Measurements from ENCODE around the gene XRCC2.
"Not testable (repeated sequence)": the region's sequence is repeated elsewhere in the genome, so short reads cannot be mapped to it uniquely, and the experiment has no call there.

Gene XRCC2

DNA sequence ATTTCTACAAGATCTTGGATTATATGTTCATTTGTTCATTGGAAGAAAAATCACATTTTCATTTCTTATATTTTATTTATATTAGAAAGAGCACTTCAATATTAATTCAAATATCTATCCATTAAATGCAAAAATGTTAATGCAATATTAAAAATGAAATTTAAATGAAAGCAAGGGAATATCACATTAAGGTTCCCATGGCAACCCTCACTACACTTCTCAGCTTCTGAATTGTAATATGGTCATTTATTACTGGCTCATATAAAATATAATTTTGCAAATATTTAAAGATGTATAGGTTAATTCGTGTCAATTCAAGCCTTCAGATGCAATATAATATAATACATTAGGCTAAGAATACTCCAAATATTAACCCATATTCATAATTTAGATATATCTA is 38.8 kb downstream of the XRCC2 start:
- Histone ChIP-seq H3K4me1 (ENCODE audit: control insufficient read depth, insufficient read depth, low read length) (no peaks in the 10 kb centered on the region), H3K4me3 (ENCODE audit: low read length) (no peak overlapping the region)
- DNase-seq (ENCODE audit: low read depth) = no peak

DNA sequence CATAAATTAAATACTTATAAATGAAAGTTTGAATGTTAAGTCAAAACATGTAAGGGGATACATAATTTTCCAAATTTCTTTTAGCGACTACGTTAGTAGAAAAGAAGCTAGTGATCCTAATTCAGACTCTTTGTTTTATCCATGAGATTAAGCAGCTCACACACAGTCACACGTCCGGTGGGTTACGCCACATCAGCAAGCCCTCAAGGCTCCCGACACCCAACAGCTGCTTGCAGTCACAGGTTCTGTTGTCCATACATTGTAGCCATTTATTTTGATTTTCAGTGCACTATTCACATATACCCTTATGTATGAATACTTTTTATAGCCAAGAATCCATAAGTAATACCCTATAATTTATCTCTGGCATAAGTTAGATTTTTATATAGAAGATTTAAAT is 39.5 kb downstream of the XRCC2 start:
- Histone ChIP-seq H3K4me1 (ENCODE audit: control insufficient read depth, insufficient read depth, low read length) (no peaks in the 10 kb centered on the region), H3K36me3 (ENCODE audit: control insufficient read depth, insufficient read depth, low read length, severe bottlenecking) (no peaks in the 10 kb centered on the region), H3K27me3 (replicated peaks; ENCODE audit: control insufficient read depth, insufficient read depth, low read length) (no peaks in the 10 kb centered on the region), H3K9me3 (ENCODE audit: control insufficient read depth, low read length) (no peaks in the 10 kb centered on the region), H3K9ac (ENCODE audit: low read length) (no peak overlapping the region), H3K4me3 (ENCODE audit: low read length) (no peak overlapping the region)
- no peak for DNase-seq (ENCODE audit: low read depth)

More for the DNA sequence above, 38.8 kb downstream of the XRCC2 start:
- Histone ChIP-seq H3K36me3 (ENCODE audit: control insufficient read depth, insufficient read depth, low read length, severe bottlenecking) (no peaks in the 10 kb centered on the region), H3K9me3 (ENCODE audit: control insufficient read depth, low read length) (no peaks in the 10 kb centered on the region), H3K9ac (ENCODE audit: low read length) (no peak overlapping the region), H3K27me3 (replicated peaks; ENCODE audit: control insufficient read depth, insufficient read depth, low read length) (no peaks in the 10 kb centered on the region)

DNA sequence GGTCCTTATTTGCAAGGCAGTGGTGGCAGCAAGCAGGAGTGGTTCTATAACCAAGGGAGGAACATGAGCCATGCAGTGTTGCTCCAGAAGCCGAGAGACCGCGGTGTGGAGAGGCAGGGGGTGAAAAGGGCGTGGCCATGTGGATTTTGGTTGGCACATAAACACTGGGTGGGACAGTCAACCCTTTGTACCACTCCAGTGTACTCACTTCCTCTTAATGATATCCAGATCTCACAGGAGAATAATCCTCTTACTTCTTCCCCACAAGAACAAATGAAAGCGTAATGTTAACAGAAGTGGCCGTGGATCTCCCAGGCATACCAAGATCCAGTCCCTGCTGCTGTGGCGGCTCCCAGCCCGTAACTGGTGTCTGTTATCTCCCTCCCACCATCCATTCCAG is 42.4 kb downstream of the XRCC2 start:
- no peaks in the 10 kb centered on the region for H3K36me3 ChIP-seq (ENCODE audit: control insufficient read depth, insufficient read depth, low read length, severe bottlenecking)
- H3K27me3 ChIP-seq (replicated peaks; ENCODE audit: control insufficient read depth, insufficient read depth, low read length) = no peaks in the 10 kb centered on the region
- no peak for DNase-seq (ENCODE audit: low read depth)
- no peaks in the 10 kb centered on the region for H3K9me3 ChIP-seq (ENCODE audit: control insufficient read depth, low read length)
- no peaks in the 10 kb centered on the region for H3K4me1 ChIP-seq (ENCODE audit: control insufficient read depth, insufficient read depth, low read length)
- no peak overlapping the region for H3K9ac ChIP-seq (ENCODE audit: low read length)
- no peak overlapping the region for H3K4me3 ChIP-seq (ENCODE audit: low read length)

DNA sequence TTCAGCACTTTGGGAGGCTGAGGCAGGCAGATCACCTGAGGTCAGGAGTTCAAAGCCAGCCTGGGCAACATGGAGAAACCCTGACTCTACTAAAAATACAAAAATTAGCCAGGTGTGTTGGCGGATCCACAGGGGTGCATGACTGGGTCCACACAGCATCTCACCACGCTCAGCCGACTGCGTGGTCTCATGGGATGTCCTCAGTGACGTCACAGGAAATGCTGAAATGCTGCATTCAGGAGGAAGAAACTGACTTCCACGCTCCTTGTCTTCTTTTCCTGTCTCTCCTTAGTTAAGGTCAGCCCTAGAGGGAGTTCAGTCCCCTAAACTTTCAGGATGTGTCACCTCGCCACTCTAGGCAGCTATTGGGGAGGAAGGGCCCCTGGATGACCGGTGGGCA is 42.9 kb downstream of the XRCC2 start:
- Histone ChIP-seq H3K9me3 (ENCODE audit: control insufficient read depth, low read length) (no peaks in the 10 kb centered on the region), H3K4me1 (ENCODE audit: control insufficient read depth, insufficient read depth, low read length) (no peaks in the 10 kb centered on the region), H3K27me3 (replicated peaks; ENCODE audit: control insufficient read depth, insufficient read depth, low read length) (no peaks in the 10 kb centered on the region), H3K4me3 (ENCODE audit: low read length) (no peak overlapping the region), H3K9ac (ENCODE audit: low read length) (no peak overlapping the region), H3K36me3 (ENCODE audit: control insufficient read depth, insufficient read depth, low read length, severe bottlenecking) (no peaks in the 10 kb centered on the region)
- no peak for DNase-seq (ENCODE audit: low read depth)

- not testable (repeated sequence) for H3K4me3 ChIP-seq (ENCODE audit: low read length); H3K36me3 ChIP-seq (ENCODE audit: control insufficient read depth, insufficient read depth, low read length, severe bottlenecking); H3K4me1 ChIP-seq (ENCODE audit: control insufficient read depth, insufficient read depth, low read length); H3K27me3 ChIP-seq (replicated peaks; ENCODE audit: control insufficient read depth, insufficient read depth, low read length); H3K9ac ChIP-seq (ENCODE audit: low read length); H3K9me3 ChIP-seq (ENCODE audit: control insufficient read depth, low read length); DNase-seq (ENCODE audit: low read depth)
Measured at GRCh38 chr7:152628772-152629171, 47.2 kb downstream of the XRCC2 start.

GRCh38 chr7:152624228-152624627 is 51.7 kb downstream of the XRCC2 start:
- no peaks in the 10 kb centered on the region for H3K9me3 ChIP-seq (ENCODE audit: control insufficient read depth, low read length)
- no peak overlapping the region for H3K4me3 ChIP-seq (ENCODE audit: low read length)
- H3K36me3 ChIP-seq (ENCODE audit: control insufficient read depth, insufficient read depth, low read length, severe bottlenecking) = no peaks in the 10 kb centered on the region
- peak; percentile 1 for DNase-seq (ENCODE audit: low read depth)
- no peaks in the 10 kb centered on the region for H3K27me3 ChIP-seq (replicated peaks; ENCODE audit: control insufficient read depth, insufficient read depth, low read length)
- no peaks in the 10 kb centered on the region for H3K4me1 ChIP-seq (ENCODE audit: control insufficient read depth, insufficient read depth, low read length)
- H3K9ac ChIP-seq (ENCODE audit: low read length) = no peak overlapping the region

DNA sequence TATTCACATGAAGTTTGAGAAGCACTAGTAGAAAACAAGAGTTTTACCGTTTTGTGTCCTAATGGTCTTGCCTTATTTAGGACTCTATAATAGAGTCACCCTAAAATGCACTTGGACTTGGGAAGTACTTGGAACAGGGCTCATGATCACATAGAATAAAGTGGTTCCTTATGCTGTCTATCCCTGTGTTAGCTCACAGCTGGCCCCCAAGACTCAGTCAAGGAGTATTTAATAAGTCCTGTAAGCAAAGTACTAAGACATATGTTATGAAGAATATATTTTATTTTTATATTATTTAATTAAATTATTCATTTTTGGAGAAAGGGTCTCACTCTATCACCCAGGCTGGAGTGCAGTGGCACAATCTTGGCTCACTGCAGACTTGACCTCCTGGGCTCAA is 54.5 kb downstream of the XRCC2 start:
- Histone ChIP-seq H3K27me3 (replicated peaks; ENCODE audit: control insufficient read depth, insufficient read depth, low read length) (no peaks in the 10 kb centered on the region), H3K4me3 (ENCODE audit: low read length) (no peak overlapping the region), H3K9ac (ENCODE audit: low read length) (no peak overlapping the region), H3K36me3 (ENCODE audit: control insufficient read depth, insufficient read depth, low read length, severe bottlenecking) (no peaks in the 10 kb centered on the region), H3K4me1 (ENCODE audit: control insufficient read depth, insufficient read depth, low read length) (no peaks in the 10 kb centered on the region), H3K9me3 (ENCODE audit: control insufficient read depth, low read length) (no peaks in the 10 kb centered on the region)
- DNase-seq (ENCODE audit: low read depth) = no peak

GRCh38 chr7:152619027-152619739 is 56.8 kb downstream of the XRCC2 start:
- H3K9me3 ChIP-seq (ENCODE audit: control insufficient read depth, low read length) = no peaks in the 10 kb centered on the region
- no peak overlapping the region for H3K4me3 ChIP-seq (ENCODE audit: low read length)
- no peak for DNase-seq (ENCODE audit: low read depth)
- no peak overlapping the region for H3K9ac ChIP-seq (ENCODE audit: low read length)
- no peaks in the 10 kb centered on the region for H3K36me3 ChIP-seq (ENCODE audit: control insufficient read depth, insufficient read depth, low read length, severe bottlenecking)
- H3K27me3 ChIP-seq (replicated peaks; ENCODE audit: control insufficient read depth, insufficient read depth, low read length) = no peaks in the 10 kb centered on the region
- no peaks in the 10 kb centered on the region for H3K4me1 ChIP-seq (ENCODE audit: control insufficient read depth, insufficient read depth, low read length)

DNA sequence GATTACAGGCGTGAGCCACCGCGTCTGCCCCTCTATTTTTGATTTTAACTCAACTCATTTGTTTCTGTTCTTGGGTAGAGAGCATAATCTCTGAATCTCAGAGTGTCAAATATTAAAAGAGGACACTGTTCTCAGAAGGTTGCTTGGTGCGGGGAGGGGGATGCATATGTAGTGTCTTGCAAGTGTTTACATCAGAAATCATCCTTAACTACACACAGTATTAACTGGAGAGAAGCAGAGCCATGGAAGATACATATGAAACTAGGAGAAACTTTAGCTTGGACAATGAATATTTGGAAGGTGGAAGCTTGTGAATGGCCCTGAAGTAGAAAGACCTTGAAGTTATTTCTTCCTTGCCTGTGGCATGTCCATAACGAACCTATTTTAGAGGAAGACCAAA is 57.5 kb downstream of the XRCC2 start:
- H3K9me3 ChIP-seq (ENCODE audit: control insufficient read depth, low read length) = no peaks in the 10 kb centered on the region
- DNase-seq (ENCODE audit: low read depth) = no peak
- no peaks in the 10 kb centered on the region for H3K36me3 ChIP-seq (ENCODE audit: control insufficient read depth, insufficient read depth, low read length, severe bottlenecking)
- no peak overlapping the region for H3K9ac ChIP-seq (ENCODE audit: low read length)
- no peak overlapping the region for H3K4me3 ChIP-seq (ENCODE audit: low read length)
- no peaks in the 10 kb centered on the region for H3K27me3 ChIP-seq (replicated peaks; ENCODE audit: control insufficient read depth, insufficient read depth, low read length)
- H3K4me1 ChIP-seq (ENCODE audit: control insufficient read depth, insufficient read depth, low read length) = no peaks in the 10 kb centered on the region

- H3K9ac ChIP-seq (ENCODE audit: low read length) = no peak overlapping the region
- H3K36me3 ChIP-seq (ENCODE audit: control insufficient read depth, insufficient read depth, low read length, severe bottlenecking) = no peaks in the 10 kb centered on the region
- H3K9me3 ChIP-seq (ENCODE audit: control insufficient read depth, low read length) = no peaks in the 10 kb centered on the region
- no peak overlapping the region for H3K4me3 ChIP-seq (ENCODE audit: low read length)
- no peaks in the 10 kb centered on the region for H3K27me3 ChIP-seq (replicated peaks; ENCODE audit: control insufficient read depth, insufficient read depth, low read length)
- no peak for DNase-seq (ENCODE audit: low read depth)
- no peaks in the 10 kb centered on the region for H3K4me1 ChIP-seq (ENCODE audit: control insufficient read depth, insufficient read depth, low read length)
Measured at GRCh38 chr7:152617056-152617455, 58.9 kb downstream of the XRCC2 start.

- Histone ChIP-seq H3K4me3 (ENCODE audit: low read length) (no peak overlapping the region), H3K4me1 (ENCODE audit: control insufficient read depth, insufficient read depth, low read length) (no peaks in the 10 kb centered on the region), H3K9me3 (ENCODE audit: control insufficient read depth, low read length) (no peaks in the 10 kb centered on the region), H3K36me3 (ENCODE audit: control insufficient read depth, insufficient read depth, low read length, severe bottlenecking) (no peaks in the 10 kb centered on the region), H3K9ac (ENCODE audit: low read length) (no peak overlapping the region), H3K27me3 (replicated peaks; ENCODE audit: control insufficient read depth, insufficient read depth, low read length) (no peaks in the 10 kb centered on the region)
- DNase-seq (ENCODE audit: low read depth) = peak; percentile 19
Measured at GRCh38 chr7:152615031-152615741, 60.8 kb downstream of the XRCC2 start.

Data from adipocyte (in vitro differentiated cells).